ENCODE measurements around the gene MOB3A.

DNA sequence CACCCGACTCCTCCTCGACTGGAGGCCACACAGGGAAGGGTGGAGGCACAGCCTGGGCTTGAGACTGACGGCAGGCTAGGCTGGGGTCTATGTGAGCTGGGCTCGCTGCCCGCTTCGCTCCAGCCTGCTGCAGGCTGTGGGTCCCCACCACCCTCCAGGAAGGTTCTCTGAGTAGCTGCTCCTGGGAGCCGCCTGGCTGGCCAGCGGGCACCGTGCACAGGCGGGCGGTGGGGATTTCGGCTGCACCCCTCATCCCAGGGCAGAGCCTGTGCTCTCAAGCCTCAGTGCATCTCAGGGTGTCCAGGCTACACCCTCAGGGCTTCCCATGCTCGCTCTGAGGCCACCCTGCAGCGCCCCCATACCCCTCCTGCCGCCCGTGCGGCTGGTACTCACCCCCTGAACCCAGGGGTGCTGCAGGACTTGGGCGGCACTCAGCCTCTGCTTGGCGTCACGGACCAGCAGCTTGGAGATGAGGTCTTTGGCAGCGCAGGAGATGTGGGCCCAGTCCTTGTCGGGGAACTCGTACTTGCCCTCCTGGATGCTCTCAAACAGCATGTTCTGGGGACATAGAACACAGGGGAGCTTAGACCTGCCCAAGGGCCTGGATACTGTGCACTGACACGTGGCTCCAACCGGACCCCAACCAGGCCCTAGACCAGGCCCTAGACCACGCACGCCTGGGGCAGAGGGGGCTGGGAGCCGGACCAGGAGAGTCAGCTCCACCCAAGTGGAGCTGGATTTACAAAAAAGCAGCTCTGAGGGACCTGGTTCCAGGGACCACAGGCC is 55.3 kb downstream of the MOB3A start:
- TF ChIP-seq, protein P1, sequence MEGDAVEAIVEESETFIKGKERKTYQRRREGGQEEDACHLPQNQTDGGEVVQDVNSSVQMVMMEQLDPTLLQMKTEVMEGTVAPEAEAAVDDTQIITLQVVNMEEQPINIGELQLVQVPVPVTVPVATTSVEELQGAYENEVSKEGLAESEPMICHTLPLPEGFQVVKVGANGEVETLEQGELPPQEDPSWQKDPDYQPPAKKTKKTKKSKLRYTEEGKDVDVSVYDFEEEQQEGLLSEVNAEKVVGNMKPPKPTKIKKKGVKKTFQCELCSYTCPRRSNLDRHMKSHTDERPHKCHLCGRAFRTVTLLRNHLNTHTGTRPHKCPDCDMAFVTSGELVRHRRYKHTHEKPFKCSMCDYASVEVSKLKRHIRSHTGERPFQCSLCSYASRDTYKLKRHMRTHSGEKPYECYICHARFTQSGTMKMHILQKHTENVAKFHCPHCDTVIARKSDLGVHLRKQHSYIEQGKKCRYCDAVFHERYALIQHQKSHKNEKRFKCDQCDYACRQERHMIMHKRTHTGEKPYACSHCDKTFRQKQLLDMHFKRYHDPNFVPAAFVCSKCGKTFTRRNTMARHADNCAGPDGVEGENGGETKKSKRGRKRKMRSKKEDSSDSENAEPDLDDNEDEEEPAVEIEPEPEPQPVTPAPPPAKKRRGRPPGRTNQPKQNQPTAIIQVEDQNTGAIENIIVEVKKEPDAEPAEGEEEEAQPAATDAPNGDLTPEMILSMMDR (IDR thresholded peaks at IDR 0.05) = no peak
- TF ChIP-seq POLR2A (IDR thresholded peaks at IDR 0.05) = no peak

All from adrenal gland (tissue), 5 donors.